VCaP (cell line): ENCODE results near the gene FHAD1.

Experiments used
- H3K27ac ChIP-seq: fragments of 450-650 bp; 2 replicates; pipeline ENCODE4 v1.5.1; 2017
- TF ChIP-seq, protein P1 (sequence below): fragments of 450-650 bp; conservative IDR thresholded peaks from 2 replicates; pipeline ENCODE4 v1.5.1; 2017; ENCODE audit warnings: mild to moderate bottlenecking, moderate library complexity

Gene FHAD1

DNA sequence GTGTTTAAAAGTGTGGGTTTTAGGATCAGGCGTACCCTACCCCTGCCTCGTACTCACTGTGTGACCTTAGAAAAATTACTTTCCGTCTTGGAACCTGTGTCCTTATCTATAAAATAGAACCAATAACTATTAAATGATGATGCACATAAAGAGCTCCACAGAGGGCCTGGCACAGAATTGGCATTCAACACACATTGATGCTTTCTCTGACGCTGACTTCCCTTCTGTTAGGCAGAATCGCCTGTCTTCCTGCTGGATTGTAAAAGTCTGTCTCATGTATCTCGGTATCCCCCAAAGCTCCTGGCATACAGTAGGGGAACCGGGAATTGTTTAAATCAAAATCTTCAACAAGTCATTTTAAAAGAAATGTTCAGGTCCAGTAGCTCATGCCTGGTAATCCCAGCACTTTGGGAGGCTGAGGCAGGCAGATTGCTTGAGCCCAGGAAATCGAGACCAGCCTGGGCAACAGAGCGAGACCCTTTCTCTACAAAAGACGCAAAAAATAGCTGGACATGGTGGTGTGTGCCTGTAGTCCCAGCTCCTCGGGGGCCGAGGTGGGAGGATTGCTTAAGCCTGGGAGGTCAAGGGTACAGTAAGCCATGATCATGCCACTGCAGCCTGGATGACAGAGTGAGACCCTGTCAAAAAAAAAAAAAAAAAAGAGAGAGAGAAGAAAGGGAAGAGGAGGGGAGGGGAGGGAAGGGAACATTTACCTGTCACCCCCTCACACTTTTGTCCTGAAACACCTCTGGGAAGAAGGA, 41.3 kb upstream of the FHAD1 start:
- TF ChIP-seq, protein P1, sequence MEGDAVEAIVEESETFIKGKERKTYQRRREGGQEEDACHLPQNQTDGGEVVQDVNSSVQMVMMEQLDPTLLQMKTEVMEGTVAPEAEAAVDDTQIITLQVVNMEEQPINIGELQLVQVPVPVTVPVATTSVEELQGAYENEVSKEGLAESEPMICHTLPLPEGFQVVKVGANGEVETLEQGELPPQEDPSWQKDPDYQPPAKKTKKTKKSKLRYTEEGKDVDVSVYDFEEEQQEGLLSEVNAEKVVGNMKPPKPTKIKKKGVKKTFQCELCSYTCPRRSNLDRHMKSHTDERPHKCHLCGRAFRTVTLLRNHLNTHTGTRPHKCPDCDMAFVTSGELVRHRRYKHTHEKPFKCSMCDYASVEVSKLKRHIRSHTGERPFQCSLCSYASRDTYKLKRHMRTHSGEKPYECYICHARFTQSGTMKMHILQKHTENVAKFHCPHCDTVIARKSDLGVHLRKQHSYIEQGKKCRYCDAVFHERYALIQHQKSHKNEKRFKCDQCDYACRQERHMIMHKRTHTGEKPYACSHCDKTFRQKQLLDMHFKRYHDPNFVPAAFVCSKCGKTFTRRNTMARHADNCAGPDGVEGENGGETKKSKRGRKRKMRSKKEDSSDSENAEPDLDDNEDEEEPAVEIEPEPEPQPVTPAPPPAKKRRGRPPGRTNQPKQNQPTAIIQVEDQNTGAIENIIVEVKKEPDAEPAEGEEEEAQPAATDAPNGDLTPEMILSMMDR, result no peak

DNA sequence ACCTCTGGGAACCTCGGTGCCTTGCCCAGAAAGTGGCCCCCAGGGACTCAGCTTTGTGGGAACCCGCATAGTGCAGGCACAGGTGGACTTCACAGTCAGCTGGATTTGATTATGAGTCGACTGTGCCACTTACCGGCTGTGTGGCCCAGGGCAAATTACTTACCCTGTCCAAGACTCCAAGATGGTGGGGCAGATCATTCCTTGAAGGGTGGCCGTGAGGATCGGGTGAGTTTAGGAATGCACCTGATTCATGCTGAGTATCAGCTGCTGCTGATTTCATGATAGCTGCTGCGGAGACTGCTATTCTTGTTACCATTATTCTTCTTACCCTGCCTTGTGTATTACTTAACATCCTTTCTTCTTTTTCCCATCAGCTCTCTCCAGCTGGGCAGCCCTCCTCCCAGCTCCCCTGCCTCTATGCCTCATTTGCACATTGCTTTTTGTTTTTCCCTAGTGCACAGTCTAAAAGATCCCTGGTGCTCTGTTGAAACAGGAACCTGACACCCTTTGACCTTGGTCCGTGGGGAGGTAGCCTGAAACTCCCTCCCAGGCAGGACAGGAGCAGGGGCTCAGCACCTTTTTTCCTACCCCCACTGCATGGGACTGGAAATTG, 40.5 kb upstream of the FHAD1 start:
- TF ChIP-seq, protein P1, result no peak
- H3K27ac ChIP-seq, result no peak overlapping the region; the same call in 1 of the 2 replicates

More for the DNA sequence above, 41.3 kb upstream of the FHAD1 start:
- peak overlapping the region; percentile 9; the same call in 1 of the 2 replicates for H3K27ac ChIP-seq

DNA sequence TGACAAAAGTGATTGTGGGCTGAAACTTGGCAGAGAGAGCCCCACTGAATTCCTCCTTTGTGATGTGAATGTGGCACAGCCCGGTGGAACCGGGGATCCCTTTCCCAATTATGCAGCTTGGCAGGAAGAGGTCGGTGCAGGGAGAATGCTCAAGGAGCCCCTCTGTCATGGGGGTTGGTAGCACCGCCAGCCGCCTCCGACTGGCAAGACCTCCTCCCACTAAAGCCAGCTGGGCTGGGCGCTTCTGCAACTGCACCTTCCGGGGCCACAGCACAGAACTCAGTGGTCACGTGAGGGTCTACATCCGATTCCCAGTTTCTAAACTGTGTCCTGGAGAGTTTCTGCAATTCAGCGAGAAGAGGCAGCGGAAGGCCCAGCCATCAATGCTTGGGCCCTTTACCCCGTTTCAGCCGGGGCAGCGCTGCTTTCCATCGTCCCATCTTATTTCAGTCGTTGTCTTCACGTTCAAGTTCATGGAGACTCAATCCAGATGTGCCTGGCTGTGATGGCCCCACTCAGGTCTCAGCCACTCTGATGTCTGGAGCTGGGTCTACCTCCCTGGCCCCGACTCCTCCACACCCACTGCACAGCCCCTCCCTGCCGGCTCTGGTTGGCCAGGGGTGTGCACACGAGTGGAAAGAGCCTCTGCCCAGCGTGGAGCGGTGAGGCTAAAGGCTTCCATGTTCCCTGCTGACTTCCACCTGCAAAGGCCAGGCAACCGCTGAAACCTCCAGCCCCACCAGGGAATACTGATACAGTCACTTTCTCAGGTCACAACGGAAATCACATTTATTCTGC, 39.8 kb upstream of the FHAD1 start:
- TF ChIP-seq, protein P1, result no peak
- peak overlapping the region; percentile 57 for H3K27ac ChIP-seq

DNA sequence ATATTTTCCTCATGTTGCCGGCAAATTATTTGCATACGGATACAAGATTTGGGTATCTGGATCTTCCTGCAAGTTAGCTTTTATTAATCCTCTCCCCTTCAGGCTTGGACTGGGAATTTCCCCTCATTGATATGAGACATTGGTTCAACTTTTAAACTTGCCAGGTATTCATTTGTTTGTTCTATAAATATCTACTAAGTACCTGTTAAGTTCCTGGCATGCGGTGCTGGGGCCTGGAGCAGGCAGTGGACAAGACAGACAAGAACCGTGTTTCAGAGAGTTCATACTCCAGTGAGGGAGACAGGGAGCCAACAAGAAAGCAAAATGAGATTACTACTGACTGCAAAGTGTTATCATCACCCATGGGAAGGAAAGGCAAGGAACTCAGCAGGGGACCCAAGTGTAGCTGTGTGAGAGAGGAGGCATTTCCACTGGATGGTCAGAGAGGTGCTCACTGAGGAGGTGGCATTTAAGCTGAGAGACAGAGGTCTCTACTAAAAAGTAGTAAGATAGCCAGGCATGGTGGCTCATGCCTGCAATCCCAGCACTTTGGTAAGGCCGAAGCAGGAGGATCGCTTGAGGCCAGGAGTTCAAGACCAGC, 39.1 kb upstream of the FHAD1 start:
- TF ChIP-seq, protein P1, result no peak
- H3K27ac ChIP-seq, result peak overlapping the region; percentile 57

DNA sequence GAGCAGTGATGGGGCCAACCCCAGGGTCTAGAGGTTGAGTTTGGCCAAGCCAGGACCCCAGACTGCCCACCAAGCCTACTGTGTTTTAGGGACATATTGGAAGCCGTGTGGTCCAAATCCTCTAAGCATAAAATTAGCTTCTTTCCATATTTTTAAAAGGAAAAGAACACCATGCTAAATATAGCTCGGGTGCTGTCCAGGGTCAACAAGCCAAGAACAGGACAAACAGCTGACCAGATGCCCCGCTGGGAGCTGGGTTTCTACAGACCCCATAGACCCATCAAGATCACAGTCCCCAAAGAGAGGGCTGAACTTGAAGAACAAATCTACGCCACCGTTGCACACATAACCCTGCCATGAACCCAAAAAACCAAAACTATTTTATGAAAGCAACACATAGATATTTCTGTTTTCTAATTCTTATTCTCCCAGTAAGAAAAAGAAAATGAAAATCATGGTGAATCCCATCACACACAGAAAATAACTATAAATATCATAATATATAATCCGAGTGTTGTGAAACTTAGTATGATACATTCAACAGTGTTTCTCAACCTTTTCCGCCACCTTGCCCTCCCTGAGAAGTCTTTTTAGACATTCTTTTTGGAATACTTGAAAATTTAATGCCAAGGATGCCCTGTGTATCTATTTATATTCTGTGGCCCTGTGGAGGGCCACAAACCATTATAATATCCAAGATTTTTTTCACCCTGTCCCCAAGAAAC, 36.2 kb upstream of the FHAD1 start:
- TF ChIP-seq, protein P1, result no peak
- no peak overlapping the region for H3K27ac ChIP-seq

DNA sequence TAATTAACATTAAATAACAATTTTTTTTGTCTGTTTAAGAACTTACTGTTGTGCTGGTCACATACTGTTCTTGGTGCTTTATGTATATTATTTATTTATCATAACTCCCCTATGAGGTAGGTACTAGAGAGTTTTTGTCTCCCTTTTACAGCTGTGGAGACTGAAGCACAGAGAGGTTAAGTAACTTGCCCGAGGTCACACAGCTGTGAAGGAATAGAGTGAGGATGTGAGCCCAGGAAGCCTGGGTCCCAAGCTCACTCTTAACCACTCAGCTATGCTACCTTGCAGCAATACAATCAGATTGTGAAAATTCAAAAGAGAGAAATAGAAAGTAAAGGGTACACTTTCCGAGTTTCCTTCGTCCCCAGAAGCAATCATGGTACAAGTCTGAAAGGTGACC, 35.6 kb upstream of the FHAD1 start:
- TF ChIP-seq, protein P1, result no peak
- no peak overlapping the region for H3K27ac ChIP-seq
